Measurements from ENCODE around the gene ARL11. TPM values are rescaled to one million over a fixed set of nuclear protein-coding genes. Genes with fewer than 3 reads are reported as not detected.
"Not testable (repeated sequence)": the region's sequence is repeated elsewhere in the genome, so short reads cannot be mapped to it uniquely, and the experiment has no call there.

Gene ARL11
- polyA plus RNA-seq, 1 donor: 0.40 TPM

GRCh38 chr13:49612042-49612441, 16.3 kb upstream of the ARL11 start:
- DNase-seq (ENCODE audit: low read depth): not testable (repeated sequence)

- DNase-seq (ENCODE audit: low read depth): no peak
These were observed 12.3 kb upstream of the ARL11 start for GRCh38 chr13:49615836-49616675.

- no peak for DNase-seq (ENCODE audit: low read depth)
These were observed 11.6 kb upstream of the ARL11 start for GRCh38 chr13:49616676-49617065.

GRCh38 chr13:49620170-49620621, 8.1 kb upstream of the ARL11 start:
- no peak for DNase-seq (ENCODE audit: low read depth)

- no peak for DNase-seq (ENCODE audit: low read depth)
These were observed 5.9 kb upstream of the ARL11 start for GRCh38 chr13:49622174-49622946.

- no peak for DNase-seq (ENCODE audit: low read depth)
These were observed 4.1 kb upstream of the ARL11 start for GRCh38 chr13:49624229-49624628.

- DNase-seq (ENCODE audit: low read depth): no peak
These were observed 2.8 kb upstream of the ARL11 start for GRCh38 chr13:49625392-49626079.

- DNase-seq (ENCODE audit: low read depth): no peak
These were observed 1.1 kb downstream of the ARL11 start for GRCh38 chr13:49629196-49629938.

- DNase-seq (ENCODE audit: low read depth): no peak
These were observed 1.6 kb downstream of the ARL11 start for GRCh38 chr13:49629947-49630346.

GRCh38 chr13:49630580-49630979, 2.3 kb downstream of the ARL11 start:
- no peak for DNase-seq (ENCODE audit: low read depth)

- DNase-seq (ENCODE audit: low read depth): no peak
These were observed 3.8 kb downstream of the ARL11 start for GRCh38 chr13:49632156-49632555.

- no peak for DNase-seq (ENCODE audit: low read depth)
These were observed 5.4 kb downstream of the ARL11 start for GRCh38 chr13:49633710-49634109.

- no peak for DNase-seq (ENCODE audit: low read depth)
These were observed 7.5 kb downstream of the ARL11 start for GRCh38 chr13:49635599-49636433.

- no peak for DNase-seq (ENCODE audit: low read depth)
These were observed 8.4 kb downstream of the ARL11 start for GRCh38 chr13:49636705-49637104.

GRCh38 chr13:49638030-49638743, 9.9 kb downstream of the ARL11 start:
- DNase-seq (ENCODE audit: low read depth): no peak

- no peak for DNase-seq (ENCODE audit: low read depth)
These were observed 10.4 kb downstream of the ARL11 start for GRCh38 chr13:49638744-49639072.

GRCh38 chr13:49641801-49642291, 13.5 kb downstream of the ARL11 start:
- no peak for DNase-seq (ENCODE audit: low read depth)

GRCh38 chr13:49643035-49643646, 14.8 kb downstream of the ARL11 start:
- no peak for DNase-seq (ENCODE audit: low read depth)

GRCh38 chr13:49645451-49645850, 17.1 kb downstream of the ARL11 start:
- no peak for DNase-seq (ENCODE audit: low read depth)
